GM23338 (cell line): ENCODE data around the gene SLC35A2. TPM values are rescaled to one million over a fixed set of nuclear protein-coding genes. Genes with fewer than 3 reads are reported as not detected.
"Not testable (repeated sequence)": the region's sequence is repeated elsewhere in the genome, so short reads cannot be mapped to it uniquely, and the experiment has no call there.

Source experiments
- ATAC-seq: fragments of 200-7000 bp; cut with Tn5 transposase; 3 replicates; pipeline ENCODE4 v1.9.1; 2020
- DNase-seq: peaks from one replicate; pipeline ENCODE4 v3.0.0-alpha.2; 2015; ENCODE audit warnings: low spot score
- H2AFZ ChIP-seq: fragments of 200-600 bp; sonication (generic); 2 replicates; pipeline ENCODE4 v1.8.0; 2016; ENCODE audit warnings: antibody characterized with exemption, mild to moderate bottlenecking, moderate library complexity
- H3F3A ChIP-seq: fragments of 200-600 bp; sonication (generic); replicated peaks from 2 replicates; pipeline ENCODE4 v1.8.0; 2017; ENCODE audit warnings: antibody characterized with exemption, mixed run types, low read depth
- H3K27ac ChIP-seq: fragments of 200-600 bp; sonication (generic); 2 replicates; pipeline ENCODE4 v1.6.1; 2016; ENCODE audit warnings: low read depth
- H3K27me3 ChIP-seq: fragments of 200-600 bp; sonication (generic); 2 replicates; pipeline ENCODE4 v1.8.0; 2016; ENCODE audit warnings: mild to moderate bottlenecking, mixed run types, moderate library complexity; ENCODE audit not compliant: insufficient read depth
- H3K36me3 ChIP-seq: fragments of 200-600 bp; sonication (generic); 2 replicates; pipeline ENCODE4 v1.8.0; 2016; ENCODE audit warnings: mild to moderate bottlenecking; ENCODE audit not compliant: insufficient read depth
- H3K4me1 ChIP-seq: fragments of 200-600 bp; sonication (generic); 2 replicates; pipeline ENCODE4 v1.8.0; 2016; ENCODE audit warnings: mild to moderate bottlenecking, moderate library complexity; ENCODE audit not compliant: insufficient read depth
- H3K4me2 ChIP-seq: fragments of 200-600 bp; sonication (generic); 2 replicates; pipeline ENCODE4 v1.7.1; 2017; ENCODE audit warnings: mixed run types
- H3K4me3 ChIP-seq: fragments of 200-600 bp; sonication (generic); 2 replicates; pipeline ENCODE4 v1.6.1; 2016; ENCODE audit warnings: mixed run types
- H3K79me2 ChIP-seq: fragments of 200-600 bp; sonication (generic); replicated peaks from 2 replicates; pipeline ENCODE4 v1.8.0; 2017; ENCODE audit warnings: mild to moderate bottlenecking; ENCODE audit not compliant: insufficient read depth
- H3K9me2 ChIP-seq: fragments of 200-600 bp; sonication (generic); 2 replicates; pipeline ENCODE4 v1.8.0; 2017; ENCODE audit not compliant: insufficient read depth
- H4K20me1 ChIP-seq: fragments of 200-600 bp; sonication (generic); replicated peaks from 2 replicates; pipeline ENCODE4 v1.8.0; 2017; ENCODE audit warnings: mild to moderate bottlenecking; ENCODE audit not compliant: insufficient read depth
- H3K27ac Mint-ChIP-seq: 2 replicates; pipeline ENCODE4 v1.8.0; 2020; ENCODE audit warnings: inconsistent platforms, mild to moderate bottlenecking, moderate library complexity, mixed read lengths
- H3K27me3 Mint-ChIP-seq: 3 replicates; pipeline ENCODE4 v1.8.0; 2022; ENCODE audit warnings: low read depth, mild to moderate bottlenecking, moderate library complexity, mixed read lengths, inconsistent platforms; ENCODE audit not compliant: insufficient read depth, poor library complexity
- H3K36me3 Mint-ChIP-seq: 3 replicates; pipeline ENCODE4 v1.8.0; 2021; ENCODE audit warnings: low read depth, mild to moderate bottlenecking, inconsistent platforms, moderate library complexity, mixed read lengths
- H3K4me1 Mint-ChIP-seq: 3 replicates; pipeline ENCODE4 v1.8.0; 2020; ENCODE audit warnings: mild to moderate bottlenecking, inconsistent platforms, mixed read lengths
- H3K4me3 Mint-ChIP-seq: 3 replicates; pipeline ENCODE4 v1.8.0; 2021; ENCODE audit warnings: moderate library complexity, mild to moderate bottlenecking, inconsistent platforms, mixed read lengths
- H3K9me3 Mint-ChIP-seq: 3 replicates; pipeline ENCODE4 v1.8.0; 2020; ENCODE audit warnings: moderate library complexity, mild to moderate bottlenecking, inconsistent platforms, mixed read lengths
- CTCF ChIP-seq, 2 experiments: fragments of 200-600 bp in 1 of 2; sonication (generic) in 1 of 2; conservative IDR thresholded peaks; 2 replicates each; pipeline versions ENCODE4 v1.5.1 to v1.6.1; 2016 to 2017; ENCODE audit warnings: antibody characterized with exemption in 2 of 2, low read depth in 2 of 2, mild to moderate bottlenecking in 2 of 2, moderate library complexity in 1 of 2
- EZH2phosphoT487 ChIP-seq: fragments of 200-600 bp; sonication (generic); IDR thresholded peaks from one replicate; pipeline ENCODE4 v1.8.1; 2018; ENCODE audit warnings: antibody characterized with exemption; ENCODE audit not compliant: unreplicated experiment
- polyA plus RNA-seq: library from polyadenylated mRNA; unstranded; fragments of >200 nt; fragmentation: Nextera tagmentation; extraction: Ambion mirVana; gene quantifications from 2 replicates; pipeline ENCODE4 v1.2.1, GENCODE V29; 2016
- small RNA-seq: library from RNA; depleted of rRNA; stranded (forward); fragments of <200 nt; gene quantifications from one replicate; pipeline ENCODE3, GENCODE V24; 2014; ENCODE audit warnings: low replicate concordance
- total RNA-seq: library from RNA; depleted of rRNA; stranded (reverse); fragments of >200 nt; shearing (Covaris generic); gene quantifications from 2 replicates; pipeline ENCODE4 v1.2.3, GENCODE V29; 2014; rRNA removed

Gene SLC35A2
- total and polyA plus RNA-seq, 2 experiments from 2014 or later, result 13.0 to 16.4 TPM

DNA sequence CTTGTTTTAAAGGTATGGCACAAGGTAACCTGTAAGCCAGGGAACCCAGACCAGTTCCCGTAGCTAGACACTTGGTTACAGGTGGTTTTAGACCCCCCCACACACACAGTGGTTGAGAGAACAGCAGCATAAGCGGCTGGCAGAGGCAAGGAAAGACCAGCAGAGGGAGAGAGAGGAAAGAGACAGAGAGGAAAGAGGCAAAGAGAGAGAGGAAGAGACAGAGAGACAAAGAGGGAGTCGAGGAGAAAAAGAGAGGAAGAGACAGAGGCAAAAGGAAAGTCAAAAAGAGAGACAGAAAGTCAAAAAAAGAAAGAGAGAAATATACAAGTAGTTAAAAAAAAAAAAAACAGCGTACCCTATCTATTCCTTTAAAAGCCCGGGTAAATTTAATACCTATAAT, 56.5 kb downstream of the SLC35A2 start:
- no peaks in the 10 kb centered on the region for H3K4me1 ChIP-seq
- H3K4me3 ChIP-seq, result no peak overlapping the region
- TF ChIP-seq EZH2phosphoT487 (no peak), CTCF (conservative IDR thresholded peaks at IDR 0.05; ENCODE audit: low read depth in 2 of 2) (peak; percentile 38 to 58; a peak in 3 of 4 replicates)
- H2AFZ ChIP-seq, result no peak overlapping the region
- no peaks in the 10 kb centered on the region for H3F3A ChIP-seq
- H3K4me1 Mint-ChIP-seq, result peaks cover 6% of the 10 kb centered on the region
- no peaks in the 10 kb centered on the region for H3K79me2 ChIP-seq
- H3K27me3 Mint-ChIP-seq, result peaks cover 5% of the 10 kb centered on the region
- H3K27ac Mint-ChIP-seq, result no peak overlapping the region
- H4K20me1 ChIP-seq, result no peaks in the 10 kb centered on the region
- no peak overlapping the region for H3K4me3 Mint-ChIP-seq
- peaks cover 8% of the 10 kb centered on the region; the same call in 2 of the 3 replicates for H3K36me3 Mint-ChIP-seq
- no peaks in the 10 kb centered on the region for H3K27me3 ChIP-seq
- H3K4me2 ChIP-seq, result no peak overlapping the region
- DNase-seq, result peak; percentile 47
- no peaks in the 10 kb centered on the region for H3K9me2 ChIP-seq
- no peaks in the 10 kb centered on the region for H3K36me3 ChIP-seq
- H3K27ac ChIP-seq, result no peak overlapping the region
- no peak; the same call in 2 of the 3 replicates for ATAC-seq
- peaks cover 22% of the 10 kb centered on the region for H3K9me3 Mint-ChIP-seq

DNA sequence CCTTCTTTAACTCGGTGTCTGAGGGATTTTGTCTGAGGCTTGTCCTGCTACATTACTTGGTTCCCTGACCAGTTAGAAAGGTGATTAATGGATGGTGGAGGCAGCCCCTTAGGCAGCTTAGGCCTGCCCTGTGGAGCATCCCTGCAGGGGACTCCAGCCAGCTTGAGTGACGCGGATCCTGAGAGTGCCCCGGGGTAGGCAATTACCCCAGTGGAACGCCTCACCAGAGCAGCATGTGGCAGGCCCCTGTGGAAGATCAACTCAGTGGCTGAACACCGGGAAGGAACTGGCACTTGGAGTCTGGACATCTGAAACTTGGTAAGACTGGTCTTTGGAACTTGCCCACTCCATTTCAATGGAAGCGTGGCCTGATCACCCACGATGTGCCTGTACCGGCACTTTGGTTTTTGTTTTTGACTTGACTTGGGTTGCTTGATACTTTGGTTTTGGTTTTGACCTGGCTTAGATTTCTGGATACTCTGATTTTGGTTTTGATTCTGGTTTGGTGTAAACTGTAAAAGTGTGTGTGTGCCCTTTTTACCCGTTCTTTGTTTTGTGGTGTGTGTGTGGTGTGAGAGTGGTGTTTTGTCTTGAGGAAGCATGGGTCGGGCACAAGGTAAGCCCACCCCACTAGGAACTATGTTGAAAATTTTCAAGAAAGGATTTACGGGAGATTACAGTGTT, 57.2 kb downstream of the SLC35A2 start:
- not testable (repeated sequence) for H3K4me1 ChIP-seq, H2AFZ ChIP-seq, H3K27me3 Mint-ChIP-seq, H3K27me3 ChIP-seq, H3K27ac Mint-ChIP-seq, H4K20me1 ChIP-seq, H3K9me2 ChIP-seq, H3K4me3 Mint-ChIP-seq, H3K36me3 ChIP-seq, H3K36me3 Mint-ChIP-seq, H3K79me2 ChIP-seq, H3K4me1 Mint-ChIP-seq, DNase-seq, H3K4me2 ChIP-seq, H3F3A ChIP-seq, H3K4me3 ChIP-seq, ATAC-seq, H3K27ac ChIP-seq
- H3K9me3 Mint-ChIP-seq, result peaks cover 22% of the 10 kb centered on the region

- not testable (repeated sequence) for DNase-seq, H3K27me3 ChIP-seq, H3K4me1 ChIP-seq, H3K27ac Mint-ChIP-seq, H2AFZ ChIP-seq, H4K20me1 ChIP-seq, H3K27ac ChIP-seq, ATAC-seq, H3K9me2 ChIP-seq, H3K4me1 Mint-ChIP-seq, H3K36me3 ChIP-seq, H3K4me3 Mint-ChIP-seq, H3K79me2 ChIP-seq, H3K4me2 ChIP-seq, H3K4me3 ChIP-seq, H3K36me3 Mint-ChIP-seq, H3F3A ChIP-seq, H3K27me3 Mint-ChIP-seq
- H3K9me3 Mint-ChIP-seq, result peaks cover 22% of the 10 kb centered on the region
Observed at GRCh38 chrX:48853494-48853893, 58.0 kb downstream of the SLC35A2 start.

Small RNA genes within 50 kb of the gene (small RNA-seq; reads per million reads assigned to genes)
- gene RNU6-722P, result not detected

Other genes with a start within 250 kb of the SLC35A2 start
- 0.12 and 0.56 TPM in 2 replicates for gene WAS, start 227.8 kb downstream of the SLC35A2 start, total RNA-seq
- 0.12 and 0.32 TPM in 2 replicates for gene WAS, start 227.8 kb downstream of the SLC35A2 start, polyA plus RNA-seq
- 14.1 and 15.2 TPM in 2 replicates for gene SUV39H1, start 214.9 kb downstream of the SLC35A2 start, total RNA-seq
- gene SUV39H1, start 214.9 kb downstream of the SLC35A2 start, polyA plus RNA-seq, result 9.0 and 9.5 TPM in 2 replicates
- gene GLOD5, start 149.9 kb downstream of the SLC35A2 start, total RNA-seq, result not detected in 2 replicates
- not detected in 2 replicates for gene GLOD5, start 149.9 kb downstream of the SLC35A2 start, polyA plus RNA-seq
- gene GATA1, start 125.1 kb downstream of the SLC35A2 start, total RNA-seq, result not detected in 2 replicates
- not detected in 2 replicates for gene GATA1, start 125.1 kb downstream of the SLC35A2 start, polyA plus RNA-seq
- 49.8 and 61.2 TPM in 2 replicates for gene HDAC6, start 109.6 kb downstream of the SLC35A2 start, total RNA-seq
- gene HDAC6, start 109.6 kb downstream of the SLC35A2 start, polyA plus RNA-seq, result 29.7 and 33.0 TPM in 2 replicates
- gene ERAS, start 85.1 kb downstream of the SLC35A2 start, total RNA-seq, result 1.3 TPM in 1 of 2 replicates, not detected in the other
- 1.7 and 2.4 TPM in 2 replicates for gene ERAS, start 85.1 kb downstream of the SLC35A2 start, polyA plus RNA-seq
- 4.0 and 15.6 TPM in 2 replicates for gene PCSK1N, start 76.0 kb downstream of the SLC35A2 start, total RNA-seq
- gene PCSK1N, start 76.0 kb downstream of the SLC35A2 start, polyA plus RNA-seq, result 12.8 and 16.5 TPM in 2 replicates
- gene TIMM17B, start 13.9 kb downstream of the SLC35A2 start, total RNA-seq, result 61.3 and 67.1 TPM in 2 replicates
- 147 and 158 TPM in 2 replicates for gene TIMM17B, start 13.9 kb downstream of the SLC35A2 start, polyA plus RNA-seq
- gene PQBP1, start 13.7 kb downstream of the SLC35A2 start, total RNA-seq, result 53.2 and 63.4 TPM in 2 replicates
- 121 and 130 TPM in 2 replicates for gene PQBP1, start 13.7 kb downstream of the SLC35A2 start, polyA plus RNA-seq
- 336 and 359 TPM in 2 replicates for gene PIM2, start 7.4 kb upstream of the SLC35A2 start, total RNA-seq
- gene PIM2, start 7.4 kb upstream of the SLC35A2 start, polyA plus RNA-seq, result 232 and 237 TPM in 2 replicates
- 45.4 and 56.5 TPM in 2 replicates for gene OTUD5, start 46.0 kb upstream of the SLC35A2 start, total RNA-seq
- gene OTUD5, start 46.0 kb upstream of the SLC35A2 start, polyA plus RNA-seq, result 23.5 and 28.7 TPM in 2 replicates
- 5.3 and 5.6 TPM in 2 replicates for gene KCND1, start 60.2 kb upstream of the SLC35A2 start, total RNA-seq
- 2.7 and 3.2 TPM in 2 replicates for gene KCND1, start 60.2 kb upstream of the SLC35A2 start, polyA plus RNA-seq
- 32.7 and 39.1 TPM in 2 replicates for gene GRIPAP1, start 90.6 kb upstream of the SLC35A2 start, total RNA-seq
- 57.1 and 62.2 TPM in 2 replicates for gene GRIPAP1, start 90.6 kb upstream of the SLC35A2 start, polyA plus RNA-seq
- gene TFE3, start 131.7 kb upstream of the SLC35A2 start, total RNA-seq, result 63.3 and 83.8 TPM in 2 replicates
- 20.8 and 21.4 TPM in 2 replicates for gene TFE3, start 131.7 kb upstream of the SLC35A2 start, polyA plus RNA-seq
- 6.8 and 9.9 TPM in 2 replicates for gene CCDC120, start 147.4 kb upstream of the SLC35A2 start, total RNA-seq
- gene CCDC120, start 147.4 kb upstream of the SLC35A2 start, polyA plus RNA-seq, result 3.3 and 3.6 TPM in 2 replicates
- gene PRAF2, start 162.4 kb upstream of the SLC35A2 start, total RNA-seq, result 6.3 and 7.7 TPM in 2 replicates
- 22.1 and 24.3 TPM in 2 replicates for gene PRAF2, start 162.4 kb upstream of the SLC35A2 start, polyA plus RNA-seq
- gene WDR45, start 168.2 kb upstream of the SLC35A2 start, total RNA-seq, result 26.2 and 36.2 TPM in 2 replicates
- 24.9 and 28.8 TPM in 2 replicates for gene WDR45, start 168.2 kb upstream of the SLC35A2 start, polyA plus RNA-seq
- gene GPKOW, start 212.1 kb upstream of the SLC35A2 start, total RNA-seq, result 15.1 and 22.9 TPM in 2 replicates
- gene GPKOW, start 212.1 kb upstream of the SLC35A2 start, polyA plus RNA-seq, result 8.1 and 9.5 TPM in 2 replicates